Measurements from ENCODE around the gene MRPL33.
"Not testable (repeated sequence)": the region's sequence is repeated elsewhere in the genome, so short reads cannot be mapped to it uniquely, and the experiment has no call there.

MRPL33 gene

GRCh38 chr2:27742571-27742970 lies 28.9 kb upstream of the MRPL33 start:
- no peak for DNase-seq

GRCh38 chr2:27745494-27745893 lies 26.0 kb upstream of the MRPL33 start:
- not testable (repeated sequence) for DNase-seq

- no peak for DNase-seq
Measured at GRCh38 chr2:27746325-27746724, 25.2 kb upstream of the MRPL33 start.

GRCh38 chr2:27747827-27748352 lies 23.6 kb upstream of the MRPL33 start:
- no peak for DNase-seq

GRCh38 chr2:27748803-27749554 lies 22.5 kb upstream of the MRPL33 start:
- not testable (repeated sequence) for DNase-seq

GRCh38 chr2:27751377-27751776 lies 20.1 kb upstream of the MRPL33 start:
- no peak for DNase-seq

- no peak for DNase-seq
Measured at GRCh38 chr2:27752551-27753237, 18.8 kb upstream of the MRPL33 start.

- peak; percentile 72 for DNase-seq
Measured at GRCh38 chr2:27754138-27754588, 17.4 kb upstream of the MRPL33 start.

GRCh38 chr2:27754831-27755230 lies 16.7 kb upstream of the MRPL33 start:
- no peak for DNase-seq

- no peak for DNase-seq
Measured at GRCh38 chr2:27756091-27756490, 15.4 kb upstream of the MRPL33 start.

GRCh38 chr2:27756544-27757498 lies 14.7 kb upstream of the MRPL33 start:
- peak; percentile 49 for DNase-seq

- no peak for DNase-seq
Measured at GRCh38 chr2:27762951-27763906, 8.3 kb upstream of the MRPL33 start.

GRCh38 chr2:27763907-27764267 lies 7.6 kb upstream of the MRPL33 start:
- DNase-seq, result no peak

GRCh38 chr2:27764526-27764925 lies 7.0 kb upstream of the MRPL33 start:
- DNase-seq, result not testable (repeated sequence)

GRCh38 chr2:27765621-27766286 lies 5.8 kb upstream of the MRPL33 start:
- DNase-seq, result peak; percentile 64

GRCh38 chr2:27766287-27766661 lies 5.2 kb upstream of the MRPL33 start:
- DNase-seq, result no peak

- DNase-seq, result no peak
Measured at GRCh38 chr2:27771202-27771547, 344 bp upstream of the MRPL33 start.

- no peak for DNase-seq
Measured at GRCh38 chr2:27772804-27773203, 1.3 kb downstream of the MRPL33 start.

- no peak for DNase-seq
Measured at GRCh38 chr2:27773959-27774358, 2.4 kb downstream of the MRPL33 start.

- no peak for DNase-seq
Measured at GRCh38 chr2:27776097-27776496, 4.6 kb downstream of the MRPL33 start.

- DNase-seq, result no peak
Measured at GRCh38 chr2:27776696-27777095, 5.2 kb downstream of the MRPL33 start.
